NCI-H526 treated with DMSO at 0.1 percent for 48 hours (cell line): ENCODE data around the gene MAP7D2.

ENCODE experiments used
- DNase-seq: peaks from one replicate; lab custom pipeline; 2025; lab: John Stamatoyannopoulos, UW

The MAP7D2 gene

DNA sequence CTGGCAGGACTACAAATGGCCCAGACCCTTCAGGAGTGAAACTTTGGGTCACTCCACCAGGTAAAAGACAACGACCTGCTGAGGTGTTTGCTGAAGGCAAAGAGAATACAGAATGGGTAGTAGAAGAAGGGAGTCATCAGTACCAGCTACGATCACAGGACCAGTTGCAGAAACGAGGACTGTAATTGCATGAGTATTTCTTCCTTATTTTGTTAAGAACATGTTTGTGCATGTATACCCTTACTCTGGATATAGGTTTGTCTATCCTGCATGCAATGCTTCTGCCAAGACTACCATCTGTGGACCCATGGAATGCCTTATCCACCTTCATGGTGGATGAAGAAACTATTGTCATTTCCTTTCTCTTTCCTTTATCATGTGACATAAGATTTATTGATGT, 77.7 kb downstream of the MAP7D2 start:
- no peak for DNase-seq

DNA sequence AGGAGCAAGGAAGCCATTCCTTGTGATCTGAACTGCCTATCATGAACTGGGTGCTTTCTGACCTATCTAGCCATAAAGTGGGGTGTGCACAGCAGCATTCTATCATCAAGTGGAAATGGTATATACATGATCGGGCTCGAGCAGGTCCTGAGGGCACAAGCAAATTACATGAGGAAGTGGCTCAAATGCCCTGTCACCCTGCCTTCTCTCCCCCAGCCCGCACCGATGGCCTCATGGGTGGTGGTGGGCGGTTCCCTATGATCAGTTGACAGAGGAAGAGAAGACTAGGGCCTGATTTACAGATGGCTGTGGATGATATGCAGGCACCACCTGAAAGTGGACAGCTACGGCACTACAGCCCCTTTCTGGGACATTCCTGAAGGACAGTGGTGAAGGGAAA, 79.5 kb downstream of the MAP7D2 start:
- no peak for DNase-seq

DNA sequence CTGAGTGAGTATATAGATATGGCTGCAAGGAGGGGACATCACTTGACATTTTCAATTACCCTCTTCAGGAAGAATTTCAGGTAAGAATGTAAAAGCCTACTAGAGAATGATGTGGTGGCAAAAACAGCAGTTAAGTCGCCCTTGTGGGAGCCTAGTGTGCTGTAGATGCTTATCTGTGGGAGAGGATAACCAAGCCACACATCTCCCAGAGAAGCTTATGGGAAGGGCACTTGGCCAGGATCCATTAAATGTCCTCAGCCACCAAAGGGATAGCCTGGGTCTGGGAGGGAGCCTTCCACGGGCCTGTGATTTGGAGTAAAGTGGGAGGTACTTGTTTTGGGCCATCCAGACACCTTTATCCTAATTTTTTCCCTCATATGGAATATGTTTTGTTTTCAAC, 84.5 kb downstream of the MAP7D2 start:
- no peak for DNase-seq

DNA sequence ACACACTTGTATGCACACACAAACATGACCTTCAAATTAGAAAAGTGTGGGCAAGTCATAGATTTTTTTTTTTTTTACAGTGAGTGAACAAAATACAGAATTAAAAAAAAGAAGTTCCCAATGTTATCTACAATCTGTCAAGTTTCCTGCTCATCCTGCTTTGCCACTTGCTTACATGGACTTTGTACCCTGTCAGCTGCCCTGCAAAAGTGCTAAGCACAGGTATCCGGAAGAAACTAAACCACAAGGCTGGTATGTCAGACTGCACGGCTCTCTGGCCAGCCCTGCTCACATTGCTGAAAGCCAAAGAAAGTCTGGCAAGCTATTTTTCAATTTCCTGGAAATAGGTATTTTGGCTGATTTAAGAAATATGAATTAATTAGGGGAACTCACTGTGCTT, 87.0 kb downstream of the MAP7D2 start:
- peak; percentile 54 for DNase-seq

DNA sequence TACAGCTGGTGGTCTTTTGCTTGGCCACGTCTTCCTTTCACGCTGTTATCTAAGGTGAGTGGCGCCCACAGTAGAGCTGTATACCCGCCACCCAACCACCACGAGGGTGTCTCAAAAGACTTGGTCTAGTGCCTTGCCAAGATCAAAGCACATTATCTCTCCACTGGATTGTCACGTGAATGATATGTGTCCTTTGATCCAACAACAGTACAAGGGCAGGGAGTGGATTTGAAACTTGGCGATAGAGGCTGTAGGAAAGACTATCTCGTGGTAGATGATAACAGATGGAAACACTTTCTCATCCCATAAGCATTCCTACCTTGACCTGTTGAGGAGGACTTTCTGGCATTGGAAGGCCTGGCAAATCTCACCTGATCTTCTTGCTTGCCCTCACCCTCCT, 88.1 kb downstream of the MAP7D2 start:
- DNase-seq: no peak

DNA sequence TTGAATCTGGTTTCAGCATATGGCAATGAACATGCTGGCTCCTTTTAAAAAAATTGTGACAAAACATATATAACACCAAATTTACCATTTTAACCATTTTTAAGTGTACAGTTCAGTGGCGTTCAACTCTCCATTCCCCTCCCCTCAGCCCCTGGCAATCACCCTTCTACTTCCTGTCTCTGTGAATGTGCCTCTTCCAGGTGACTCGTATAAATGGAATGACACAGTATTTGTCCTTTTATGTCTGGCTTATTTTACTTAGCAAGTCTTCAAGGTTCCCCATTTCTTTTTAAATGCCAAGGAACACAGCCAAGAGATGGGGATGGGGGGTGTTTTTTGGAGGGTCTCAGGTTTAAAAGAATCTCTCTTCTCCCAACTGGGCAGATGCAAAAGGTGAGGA, 90.4 kb downstream of the MAP7D2 start:
- DNase-seq: no peak

DNA sequence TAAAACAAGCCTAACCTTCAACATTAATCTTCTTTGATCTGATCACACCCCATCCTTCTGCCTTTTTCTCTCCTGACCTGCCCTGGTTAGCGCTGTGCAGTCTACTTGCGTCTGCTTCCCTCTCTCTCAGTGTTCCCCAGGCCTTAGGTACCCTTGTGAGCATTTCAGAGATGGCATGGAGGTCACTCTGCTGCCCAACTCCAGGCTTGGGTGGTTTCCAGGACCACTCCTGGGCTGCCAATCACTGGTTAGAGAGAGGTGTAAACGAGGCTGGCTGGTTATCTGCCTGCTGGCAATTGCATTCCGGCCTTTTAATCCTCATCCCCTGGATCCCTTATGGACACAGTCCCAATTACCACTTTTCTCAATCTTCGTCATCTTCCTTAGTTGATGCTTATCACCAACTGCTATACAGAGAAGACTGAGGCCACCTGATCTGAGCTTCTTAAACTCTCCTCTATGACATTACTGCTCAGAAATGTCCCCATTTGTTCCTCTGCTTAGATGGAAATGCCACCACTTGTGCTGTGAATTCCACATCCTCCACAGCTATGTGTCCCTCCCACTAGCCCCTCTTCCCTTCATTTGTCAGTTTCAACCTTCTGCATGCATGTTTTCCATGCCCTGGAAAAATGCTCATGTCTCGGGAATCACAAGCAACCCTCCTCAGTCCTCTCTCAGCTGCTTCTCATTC, 96.9 kb downstream of the MAP7D2 start:
- DNase-seq: no peak

DNA sequence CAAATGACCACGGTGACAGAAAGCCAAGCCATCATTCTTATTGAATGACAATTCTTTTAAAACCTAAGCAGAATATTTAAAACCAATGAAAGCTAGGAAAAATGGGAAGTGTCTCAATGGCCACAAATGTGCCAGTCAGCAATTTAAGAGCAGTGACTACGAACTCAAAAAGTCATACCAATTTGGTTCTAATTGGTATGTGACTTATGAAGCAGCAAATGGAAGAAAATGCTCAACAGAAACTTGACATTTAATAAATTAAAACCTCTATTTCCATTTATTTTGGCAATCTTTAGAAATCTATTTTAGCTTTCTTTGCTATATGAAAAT, 100.1 kb downstream of the MAP7D2 start:
- no peak for DNase-seq

DNA sequence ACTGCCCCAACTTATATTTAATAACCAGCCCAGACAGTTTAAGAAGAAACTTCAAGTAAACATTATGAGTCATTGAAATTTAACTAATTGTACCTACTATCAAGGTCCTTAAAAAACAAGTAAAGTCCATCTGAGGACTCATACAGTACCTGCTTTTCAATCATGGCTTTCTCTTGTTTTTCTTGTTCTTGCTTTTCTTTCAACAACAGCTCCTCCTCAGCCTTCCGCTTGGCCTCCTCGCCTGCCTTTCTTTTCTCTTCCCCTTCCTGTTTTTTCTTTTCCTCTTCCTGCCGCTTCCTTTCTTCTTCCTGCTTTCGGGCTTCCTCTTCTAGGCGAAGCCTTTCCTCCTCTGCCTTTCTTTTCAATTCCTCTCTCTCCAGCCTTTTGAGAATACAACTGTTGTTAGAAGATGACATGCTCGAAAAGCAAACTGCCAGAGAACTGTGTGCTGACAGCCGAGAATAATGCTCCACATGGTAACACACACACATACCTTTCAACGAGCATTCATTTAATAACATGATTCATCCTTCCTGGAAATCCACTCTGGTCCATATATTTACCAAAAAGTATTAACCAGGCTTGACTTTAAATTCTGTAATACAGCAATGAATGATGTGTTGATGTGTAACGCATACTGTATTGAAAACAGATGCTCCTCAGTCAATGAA, 100.6 kb downstream of the MAP7D2 start:
- no peak for DNase-seq

DNA sequence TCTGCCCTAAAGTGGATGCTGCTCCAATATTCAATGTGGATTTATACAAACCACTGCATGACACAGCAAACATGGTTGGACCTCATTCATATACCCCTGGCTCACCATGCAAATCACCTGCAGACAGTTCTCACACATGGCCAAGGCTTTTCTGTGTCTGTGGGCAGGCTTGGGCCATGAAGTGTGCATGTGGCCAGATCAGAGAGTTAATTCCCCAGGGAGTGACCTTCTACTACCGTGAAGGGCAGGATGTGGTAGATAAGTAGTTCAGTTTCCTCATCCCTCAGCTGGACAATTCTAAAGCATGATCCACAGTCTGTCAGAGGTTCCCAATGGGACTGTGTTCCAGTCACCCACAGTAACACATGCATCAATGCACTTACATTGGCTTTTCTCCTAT, 101.3 kb downstream of the MAP7D2 start:
- DNase-seq: peak; percentile 35

DNA sequence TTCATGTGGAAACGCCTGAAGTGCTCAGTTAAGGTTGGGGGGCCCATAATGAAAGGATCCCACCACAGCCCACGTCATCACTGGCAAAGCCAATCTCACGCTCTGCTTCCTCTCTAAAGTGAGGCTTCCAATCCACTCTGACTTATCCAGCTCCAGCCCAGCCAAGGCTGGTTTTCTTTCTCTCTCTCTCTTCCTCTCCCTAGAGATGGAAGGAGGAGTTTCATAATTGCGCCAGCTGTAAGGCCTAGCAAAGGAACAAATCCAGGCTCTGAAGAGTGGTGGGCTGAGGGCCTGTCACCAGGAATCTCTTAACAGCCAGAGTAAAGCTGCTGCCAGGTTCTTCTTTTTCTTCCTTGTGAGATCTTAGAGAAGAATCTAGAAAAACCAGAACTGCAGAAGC, 105.1 kb downstream of the MAP7D2 start:
- DNase-seq: no peak

DNA sequence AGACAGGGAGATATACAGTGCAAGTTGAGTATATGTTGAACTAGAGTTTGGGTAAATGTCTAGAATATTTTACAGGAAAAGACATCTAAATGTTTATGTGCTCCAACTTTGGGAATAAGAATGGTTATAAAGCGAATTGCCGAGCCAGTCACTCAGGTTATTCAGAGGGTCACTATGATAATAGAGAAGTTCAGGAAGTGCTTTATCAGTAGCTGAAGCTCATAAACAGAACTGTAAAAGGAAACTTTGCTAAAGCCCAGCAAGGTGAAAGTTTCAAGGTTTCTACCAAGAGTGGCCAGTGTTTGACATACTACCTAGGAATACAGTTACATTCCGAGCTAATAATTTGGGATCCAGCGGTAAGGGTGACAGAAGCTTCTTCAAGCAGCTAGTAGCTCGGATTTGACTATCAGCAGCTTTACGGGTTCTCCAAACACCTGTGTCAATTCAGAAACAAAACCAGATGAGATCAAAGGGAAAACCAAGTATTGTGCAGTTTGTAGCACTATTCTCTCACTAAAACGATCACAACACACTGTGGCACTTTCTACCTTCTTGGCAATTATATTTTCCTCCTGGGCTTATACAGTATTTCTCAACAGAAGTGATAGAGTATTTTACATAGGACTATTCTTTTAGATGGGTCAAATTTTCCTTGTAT, 108.6 kb downstream of the MAP7D2 start:
- DNase-seq: no peak

DNA sequence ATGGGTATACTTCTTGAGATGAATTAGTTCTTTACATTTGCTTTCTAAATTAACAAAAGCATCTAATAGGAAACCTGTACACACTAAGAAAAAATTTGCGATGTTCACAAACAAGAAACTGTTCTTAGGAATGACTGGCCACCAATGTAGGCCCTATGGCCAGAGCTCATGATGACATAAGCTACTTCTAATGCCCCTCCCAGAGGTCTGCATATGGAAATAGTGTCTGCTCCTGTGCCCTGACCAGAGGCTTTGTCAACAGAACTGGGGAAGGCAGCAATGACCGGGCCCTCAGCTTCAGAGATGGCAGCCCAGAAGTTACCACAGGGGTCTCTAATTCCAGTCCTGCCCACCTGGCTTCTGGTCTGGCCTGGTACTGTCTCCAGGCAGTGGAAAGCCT, 110.8 kb downstream of the MAP7D2 start:
- no peak for DNase-seq

DNA sequence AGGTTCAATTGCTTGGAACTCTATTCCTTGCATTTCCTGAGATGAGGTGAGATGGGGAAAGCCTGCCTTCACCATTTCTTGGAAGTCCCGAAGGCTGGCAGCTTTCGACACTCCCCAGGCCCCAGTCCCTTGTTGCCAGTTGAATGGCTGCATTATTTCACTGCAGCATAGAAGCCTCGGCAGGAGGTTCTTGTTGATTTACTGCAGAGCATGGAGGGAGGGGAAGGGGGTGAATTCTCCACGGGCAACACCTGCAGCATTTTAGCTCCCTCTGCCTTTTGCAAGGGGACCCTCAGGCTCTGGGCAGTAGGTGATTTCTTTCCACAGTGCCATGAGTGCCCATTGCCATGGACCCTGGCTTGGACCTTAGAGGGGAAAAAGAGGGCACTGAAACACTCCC, 115.1 kb downstream of the MAP7D2 start:
- no peak for DNase-seq

DNA sequence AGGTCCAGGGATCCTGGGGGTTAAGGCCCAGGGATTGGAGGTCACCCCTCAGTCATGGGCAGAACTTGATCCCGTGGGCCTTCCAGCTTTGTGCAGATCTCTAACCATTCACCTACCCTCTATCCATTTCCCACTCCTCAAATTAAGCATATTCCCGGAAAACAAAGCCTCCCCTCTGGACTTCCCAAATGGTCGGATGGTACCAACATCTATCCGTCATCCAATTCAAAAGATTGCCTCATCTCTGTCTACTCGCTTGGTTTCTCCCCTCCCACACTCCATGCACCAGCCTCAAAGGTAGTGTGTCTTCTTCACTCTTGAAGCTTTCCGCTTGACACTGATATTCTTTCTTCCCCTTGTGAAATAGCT, 125.4 kb downstream of the MAP7D2 start:
- no peak for DNase-seq

DNA sequence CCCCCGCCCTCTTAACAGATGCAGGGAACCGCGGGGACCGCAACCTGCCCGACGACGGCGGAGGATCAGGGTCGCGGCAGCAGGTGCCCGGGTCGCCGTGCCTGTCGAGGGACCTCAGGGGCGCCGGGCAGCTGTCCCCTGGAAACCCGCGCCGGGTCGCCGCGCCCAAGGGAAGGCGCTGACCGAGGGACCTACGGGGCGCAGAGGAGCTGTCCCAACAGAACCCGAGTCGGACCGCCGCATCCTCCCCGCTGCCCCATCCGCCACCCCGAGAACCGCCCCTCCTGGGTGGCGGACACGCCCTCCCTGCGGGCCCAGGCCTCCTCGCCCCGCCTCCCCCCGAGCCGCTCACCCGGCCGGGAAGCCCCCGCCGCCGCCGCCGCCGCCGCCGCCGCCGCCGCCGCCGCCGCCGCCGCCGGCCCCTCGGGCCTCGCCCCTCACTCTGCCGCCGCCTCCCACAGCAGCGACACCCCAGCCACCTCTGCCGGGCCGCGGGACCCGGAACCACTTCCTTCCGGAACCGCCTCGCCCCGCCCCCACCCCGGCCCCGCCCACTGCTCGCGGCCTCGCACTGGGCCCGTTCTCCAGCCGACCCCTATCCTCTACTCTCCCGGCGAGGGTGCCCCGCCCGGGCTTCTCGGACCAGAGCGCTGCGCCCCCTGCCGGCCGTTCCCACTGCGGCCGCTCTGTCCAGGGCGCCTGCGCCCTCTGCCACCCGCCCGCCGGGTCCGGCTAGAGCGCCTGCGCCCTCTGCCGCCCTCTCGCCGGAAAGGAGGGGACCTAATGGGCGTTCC, 126.0 kb downstream of the MAP7D2 start, which contains the start of gene BCLAF3:
Gene BCLAF3 (minus strand): TSS at position 506 of the 794 bp plus-strand sequence. CDS start 20,797 bp downstream, outside the sequence.
- peak; percentile 87 for DNase-seq

DNA sequence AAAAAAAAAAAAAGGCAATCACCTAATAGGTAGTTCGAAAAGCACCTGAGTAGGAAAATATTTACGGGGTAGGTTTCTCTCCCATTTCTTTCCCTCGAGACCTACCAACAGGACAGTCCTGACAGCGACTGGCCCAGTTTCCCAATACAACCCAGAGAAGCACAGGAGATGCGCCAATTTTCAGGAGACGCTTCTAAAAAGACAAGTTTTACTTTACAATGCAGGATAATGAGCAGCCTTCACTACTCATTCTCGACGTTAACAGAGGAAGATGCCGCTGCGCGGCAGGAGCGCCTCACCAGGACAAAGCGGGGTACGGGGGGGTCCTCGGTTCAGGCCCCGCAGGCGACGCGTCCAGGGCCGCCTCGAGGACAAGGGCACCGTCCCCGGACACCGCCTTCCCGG, 126.6 kb downstream of the MAP7D2 start:
- peak; percentile 20 for DNase-seq

DNA sequence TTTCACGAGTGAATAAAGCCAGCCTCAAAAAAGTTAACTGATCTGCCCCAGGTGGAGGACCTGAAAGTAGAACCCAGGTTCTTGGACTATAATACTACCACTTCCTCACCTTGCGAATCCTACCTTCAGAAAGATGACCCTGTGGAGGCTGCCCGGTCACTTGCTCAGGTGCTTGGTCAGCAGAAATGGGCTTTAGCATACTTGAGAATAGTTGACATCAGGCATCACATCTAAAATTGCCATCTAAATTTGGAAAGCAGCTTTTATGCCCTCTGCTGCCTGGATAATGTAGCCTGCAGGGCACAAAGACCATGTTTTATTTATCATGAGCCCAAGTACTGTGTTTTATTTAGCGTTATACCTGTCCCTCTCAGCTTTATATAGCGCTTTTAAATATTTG, 128.9 kb downstream of the MAP7D2 start:
- no peak for DNase-seq

DNA sequence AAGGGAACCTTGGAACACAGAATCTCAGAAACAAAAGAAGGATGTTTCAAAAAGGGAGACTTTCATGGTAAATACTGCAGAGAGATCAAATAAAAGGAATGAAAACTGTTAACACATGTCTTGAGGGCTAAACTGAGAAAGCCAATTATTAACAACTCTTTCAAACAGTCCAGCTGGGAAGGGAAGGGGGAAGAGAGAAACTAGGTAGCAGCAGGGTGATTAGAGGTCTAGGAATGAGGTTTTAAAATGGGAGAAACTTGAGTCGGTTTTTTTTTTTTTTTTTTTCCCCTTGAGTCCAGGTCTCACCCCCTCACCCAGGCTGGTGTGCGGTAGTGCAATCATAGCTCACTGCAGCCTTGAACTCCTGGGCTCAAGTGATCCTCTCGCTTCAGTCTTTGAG, 130.2 kb downstream of the MAP7D2 start:
- DNase-seq: no peak

DNA sequence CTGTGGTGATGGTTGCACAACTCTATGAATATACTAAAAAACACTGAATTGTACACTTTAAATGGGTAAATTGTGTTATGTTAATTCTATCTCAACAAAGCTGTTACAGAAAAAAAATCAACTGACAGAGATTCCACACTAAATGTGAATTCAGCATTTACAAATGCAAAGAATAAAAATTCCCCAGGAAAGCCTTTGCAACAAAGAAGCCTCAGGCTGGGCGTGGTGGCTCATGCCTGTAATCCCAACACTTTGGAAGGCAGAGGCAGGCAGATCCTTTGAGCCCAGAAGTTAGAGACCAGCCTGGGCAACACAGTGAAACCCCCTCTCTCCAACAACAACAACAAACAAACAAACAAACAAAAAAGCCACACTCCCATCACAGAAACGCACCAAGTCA, 134.8 kb downstream of the MAP7D2 start:
- no peak for DNase-seq

DNA sequence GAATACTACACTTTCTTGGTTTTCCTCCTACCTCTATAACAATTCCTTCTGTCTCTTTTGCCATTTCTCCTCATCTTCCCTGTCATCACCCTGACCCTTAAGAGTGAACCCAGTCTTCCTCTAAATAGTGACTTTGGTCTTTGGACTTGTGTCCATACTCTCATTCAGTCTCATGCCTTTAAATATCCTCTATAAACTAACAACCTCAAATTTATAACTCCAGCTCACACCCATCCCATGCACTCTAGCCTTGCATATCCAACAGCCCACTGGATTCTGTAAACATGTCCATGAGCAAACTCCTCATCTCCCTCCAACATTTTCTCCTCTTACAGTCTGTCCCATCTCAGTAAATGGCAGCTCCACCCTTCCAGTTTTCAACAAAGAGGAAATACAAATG, 140.9 kb downstream of the MAP7D2 start:
- DNase-seq: no peak

DNA sequence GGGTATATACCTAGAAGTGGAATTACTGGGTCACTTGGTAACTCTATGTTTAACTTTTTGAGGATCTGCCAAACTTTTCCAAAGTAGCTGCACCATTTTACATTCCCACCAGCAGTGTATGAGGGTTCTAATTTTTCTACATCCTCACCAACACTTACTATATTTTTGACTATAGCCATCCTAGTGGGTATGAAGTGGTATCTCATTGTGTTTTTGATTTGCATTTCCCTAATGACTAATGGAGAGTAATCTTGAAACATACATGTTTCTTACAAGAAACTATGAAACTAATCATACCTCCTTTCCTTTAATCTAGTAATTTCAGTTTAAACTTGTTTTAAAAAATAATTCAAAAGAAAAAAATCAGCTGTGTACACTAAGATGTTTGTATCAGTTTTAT, 143.7 kb downstream of the MAP7D2 start:
- DNase-seq: no peak

DNA sequence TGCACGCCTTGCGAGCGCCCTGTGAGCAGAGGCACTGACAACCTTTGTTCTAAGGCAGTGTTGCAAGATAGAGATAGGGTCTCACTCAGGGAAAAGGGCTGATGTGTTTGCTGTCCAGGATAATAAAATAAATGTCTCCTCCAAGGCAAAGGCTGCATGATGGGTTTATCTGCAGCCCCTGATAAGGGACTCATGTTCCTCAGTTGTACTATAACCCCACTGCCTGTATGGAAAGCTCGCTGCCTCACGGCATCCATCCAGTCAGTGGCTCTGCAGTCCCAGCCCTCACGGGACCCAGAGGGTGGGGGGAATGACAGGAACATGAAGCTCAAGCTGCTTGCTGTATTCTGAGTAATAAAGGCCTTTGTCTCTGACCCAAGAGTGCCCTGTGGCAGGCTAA, 148.4 kb downstream of the MAP7D2 start:
- DNase-seq: no peak
